Neural progenitor cell (in vitro differentiated cells): Measurements from ENCODE around the gene SLC4A7.

ENCODE experiments used
- EZH2 ChIP-seq: fragments of 200-600 bp; sonication (generic); IDR thresholded peaks from 2 replicates; pipeline ENCODE4 v1.6.1; 2017; ENCODE audit warnings: antibody characterized with exemption, mild to moderate bottlenecking, moderate library complexity
- TF ChIP-seq, protein P1 (sequence below): fragments of 200-600 bp; sonication (generic); IDR thresholded peaks from 2 replicates; pipeline ENCODE4 v1.5.1; 2017; ENCODE audit warnings: antibody characterized with exemption, mild to moderate bottlenecking

DNA sequence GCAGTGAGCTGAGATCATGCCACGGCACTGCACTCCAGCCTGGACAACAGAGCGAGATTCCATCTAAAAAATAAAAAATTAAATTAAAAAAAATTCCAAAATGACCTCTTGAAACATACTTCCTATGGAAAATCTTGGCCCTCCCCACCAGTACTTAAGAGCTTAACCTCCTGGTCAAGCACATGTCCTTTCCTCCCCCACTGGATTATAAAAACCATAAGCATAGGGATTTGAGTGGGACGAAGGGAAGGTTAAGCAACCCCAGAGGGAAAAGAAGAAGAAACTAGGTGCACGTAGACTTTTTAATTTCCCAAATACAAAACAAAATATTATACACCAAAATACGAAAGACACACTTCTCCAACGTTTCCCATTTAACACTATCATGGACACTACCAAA lies 25.3 kb downstream of the SLC4A7 start:
- TF ChIP-seq EZH2 = no peak
- TF ChIP-seq, protein P1, sequence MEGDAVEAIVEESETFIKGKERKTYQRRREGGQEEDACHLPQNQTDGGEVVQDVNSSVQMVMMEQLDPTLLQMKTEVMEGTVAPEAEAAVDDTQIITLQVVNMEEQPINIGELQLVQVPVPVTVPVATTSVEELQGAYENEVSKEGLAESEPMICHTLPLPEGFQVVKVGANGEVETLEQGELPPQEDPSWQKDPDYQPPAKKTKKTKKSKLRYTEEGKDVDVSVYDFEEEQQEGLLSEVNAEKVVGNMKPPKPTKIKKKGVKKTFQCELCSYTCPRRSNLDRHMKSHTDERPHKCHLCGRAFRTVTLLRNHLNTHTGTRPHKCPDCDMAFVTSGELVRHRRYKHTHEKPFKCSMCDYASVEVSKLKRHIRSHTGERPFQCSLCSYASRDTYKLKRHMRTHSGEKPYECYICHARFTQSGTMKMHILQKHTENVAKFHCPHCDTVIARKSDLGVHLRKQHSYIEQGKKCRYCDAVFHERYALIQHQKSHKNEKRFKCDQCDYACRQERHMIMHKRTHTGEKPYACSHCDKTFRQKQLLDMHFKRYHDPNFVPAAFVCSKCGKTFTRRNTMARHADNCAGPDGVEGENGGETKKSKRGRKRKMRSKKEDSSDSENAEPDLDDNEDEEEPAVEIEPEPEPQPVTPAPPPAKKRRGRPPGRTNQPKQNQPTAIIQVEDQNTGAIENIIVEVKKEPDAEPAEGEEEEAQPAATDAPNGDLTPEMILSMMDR = no peak
